Measurements from ENCODE around the gene PITPNB.
A peak's percentile ranks its signal among the peaks of the same experiment; 100 is the strongest.

PITPNB gene

DNA sequence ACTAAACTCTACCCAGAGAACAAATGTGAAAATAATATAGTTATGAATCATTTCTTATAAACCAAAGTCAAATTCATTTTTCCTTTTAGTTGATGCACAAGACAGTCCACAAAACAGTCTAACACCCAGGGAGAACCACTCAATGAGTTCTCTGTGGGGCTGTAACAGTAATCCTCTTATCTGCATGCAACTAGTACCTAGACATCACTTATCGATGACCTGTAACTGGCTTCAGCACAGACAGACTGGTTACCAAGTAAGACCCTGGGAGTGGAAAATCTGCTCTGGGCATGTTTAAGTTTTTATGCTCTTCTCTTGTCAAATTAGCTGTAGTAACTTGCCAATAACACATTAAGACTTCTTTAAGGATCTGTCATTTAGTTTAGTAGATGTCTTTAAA, 46.6 kb downstream of the PITPNB start:
- Histone ChIP-seq H3K36me3 (ENCODE audit: insufficient read depth) (peaks cover 3% of the 10 kb centered on the region; the same call in 1 of the 2 replicates), H3K9ac (no peak overlapping the region), H4K20me1 (ENCODE audit: insufficient read depth) (peaks cover 48% of the 10 kb centered on the region), H3K27ac (no peak overlapping the region), H2AFZ (ENCODE audit: low read depth) (no peak overlapping the region), H3K27me3 (ENCODE audit: insufficient read depth, low read depth) (no peaks in the 10 kb centered on the region), H3K79me2 (ENCODE audit: insufficient read depth, low read depth) (peaks cover 38% of the 10 kb centered on the region), H3K4me1 (ENCODE audit: low read depth, poor library complexity, severe bottlenecking) (peaks cover 78% of the 10 kb centered on the region), H3K4me3 (IDR thresholded peaks at IDR 0.05; ENCODE audit: insufficient read depth, low read depth, low read length) (no peak overlapping the region), H3K4me2 (no peak overlapping the region)
- TF ChIP-seq, protein P1, sequence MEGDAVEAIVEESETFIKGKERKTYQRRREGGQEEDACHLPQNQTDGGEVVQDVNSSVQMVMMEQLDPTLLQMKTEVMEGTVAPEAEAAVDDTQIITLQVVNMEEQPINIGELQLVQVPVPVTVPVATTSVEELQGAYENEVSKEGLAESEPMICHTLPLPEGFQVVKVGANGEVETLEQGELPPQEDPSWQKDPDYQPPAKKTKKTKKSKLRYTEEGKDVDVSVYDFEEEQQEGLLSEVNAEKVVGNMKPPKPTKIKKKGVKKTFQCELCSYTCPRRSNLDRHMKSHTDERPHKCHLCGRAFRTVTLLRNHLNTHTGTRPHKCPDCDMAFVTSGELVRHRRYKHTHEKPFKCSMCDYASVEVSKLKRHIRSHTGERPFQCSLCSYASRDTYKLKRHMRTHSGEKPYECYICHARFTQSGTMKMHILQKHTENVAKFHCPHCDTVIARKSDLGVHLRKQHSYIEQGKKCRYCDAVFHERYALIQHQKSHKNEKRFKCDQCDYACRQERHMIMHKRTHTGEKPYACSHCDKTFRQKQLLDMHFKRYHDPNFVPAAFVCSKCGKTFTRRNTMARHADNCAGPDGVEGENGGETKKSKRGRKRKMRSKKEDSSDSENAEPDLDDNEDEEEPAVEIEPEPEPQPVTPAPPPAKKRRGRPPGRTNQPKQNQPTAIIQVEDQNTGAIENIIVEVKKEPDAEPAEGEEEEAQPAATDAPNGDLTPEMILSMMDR (conservative IDR thresholded peaks at IDR 0.05; ENCODE audit: low read depth, low read length): no peak

DNA sequence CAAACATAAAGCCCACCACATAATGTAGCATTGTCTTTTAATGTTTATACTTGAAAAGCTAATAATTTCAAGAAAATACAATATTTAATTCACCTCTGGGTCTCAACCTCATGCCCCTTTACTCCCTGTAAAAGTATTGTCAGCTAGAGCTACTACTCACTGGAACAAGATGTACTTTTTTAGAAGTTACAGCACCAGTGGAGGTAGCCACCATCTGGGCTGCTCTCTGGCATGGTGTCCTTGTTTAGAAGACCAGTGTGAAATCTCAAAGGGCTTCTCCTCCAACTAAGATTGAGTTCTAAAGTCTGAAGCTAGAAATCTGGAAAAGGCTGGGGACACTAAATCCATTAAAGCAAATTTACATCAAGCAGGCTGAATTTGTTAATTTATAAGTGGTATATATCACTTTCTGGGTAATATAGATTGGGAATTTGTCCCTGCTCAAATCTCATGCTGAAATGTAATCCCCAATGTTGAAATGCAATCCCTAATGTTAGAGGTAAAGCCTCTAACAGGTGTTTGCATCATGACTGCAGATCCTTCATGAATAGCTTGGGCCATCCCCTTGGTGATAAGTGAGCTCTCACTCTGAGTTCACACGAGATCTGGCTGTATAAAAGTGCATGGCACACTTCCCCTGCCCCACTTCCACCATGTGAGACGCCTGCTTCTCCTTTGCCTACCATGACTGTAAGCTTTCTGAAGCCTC, 47.6 kb downstream of the PITPNB start:
- Histone ChIP-seq H3K4me1 (ENCODE audit: low read depth, poor library complexity, severe bottlenecking) (peaks cover 77% of the 10 kb centered on the region), H3K9ac (no peak overlapping the region), H3K27ac (no peak overlapping the region), H2AFZ (ENCODE audit: low read depth) (no peak overlapping the region), H3K36me3 (ENCODE audit: insufficient read depth) (peaks cover 3% of the 10 kb centered on the region; the same call in 1 of the 2 replicates), H4K20me1 (ENCODE audit: insufficient read depth) (peaks cover 44% of the 10 kb centered on the region), H3K4me2 (no peak overlapping the region), H3K4me3 (IDR thresholded peaks at IDR 0.05; ENCODE audit: insufficient read depth, low read depth, low read length) (no peak overlapping the region), H3K27me3 (ENCODE audit: insufficient read depth, low read depth) (no peaks in the 10 kb centered on the region), H3K79me2 (ENCODE audit: insufficient read depth, low read depth) (peaks cover 34% of the 10 kb centered on the region)
- TF ChIP-seq, protein P1 (conservative IDR thresholded peaks at IDR 0.05; ENCODE audit: low read depth, low read length): no peak

DNA sequence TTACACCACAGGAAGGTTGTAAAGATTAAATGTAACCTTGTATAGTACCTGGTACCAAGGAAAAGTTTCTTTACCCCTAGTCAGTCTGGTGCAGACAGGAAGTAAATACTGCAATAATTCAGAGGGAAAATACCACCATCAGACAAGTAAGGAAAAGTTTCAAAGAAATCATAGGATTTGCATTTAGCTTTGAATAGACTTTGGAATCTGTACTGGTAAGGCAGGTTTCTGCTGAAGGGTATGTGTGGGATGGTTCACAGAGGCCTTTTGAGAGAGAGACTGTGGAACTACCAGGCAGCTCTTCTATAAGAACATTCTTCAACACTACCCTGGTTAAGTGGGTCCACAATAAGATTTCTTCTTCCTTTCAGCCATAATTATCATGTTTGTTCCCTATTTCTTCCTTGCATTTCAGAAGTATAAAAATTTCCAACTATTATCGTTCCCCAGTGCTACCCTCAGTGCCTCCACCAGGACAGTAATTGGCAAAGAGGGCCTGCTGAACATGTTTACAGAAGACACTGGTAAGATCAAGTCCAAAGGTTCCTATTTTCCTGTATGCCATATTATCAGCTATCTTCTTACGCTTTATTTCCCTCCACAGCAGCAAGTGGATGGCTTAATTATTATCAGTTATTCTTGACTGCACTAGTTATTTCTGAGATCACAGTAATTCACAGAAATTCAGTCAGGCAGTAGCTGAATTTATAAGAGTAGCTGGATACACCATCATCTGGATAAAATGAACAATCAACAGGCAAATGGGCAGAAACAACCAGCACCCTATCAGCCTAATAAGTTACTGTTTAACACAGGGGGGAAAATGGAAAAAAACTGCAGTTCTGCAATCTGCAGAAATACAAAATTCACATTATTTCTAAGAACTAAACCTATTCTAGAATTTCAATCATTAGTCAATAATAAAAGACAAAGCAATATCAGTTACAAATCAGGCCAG, 48.5 kb downstream of the PITPNB start:
- Histone ChIP-seq H4K20me1 (ENCODE audit: insufficient read depth) (peaks cover 34% of the 10 kb centered on the region), H3K4me1 (ENCODE audit: low read depth, poor library complexity, severe bottlenecking) (peaks cover 68% of the 10 kb centered on the region), H2AFZ (ENCODE audit: low read depth) (no peak overlapping the region), H3K36me3 (ENCODE audit: insufficient read depth) (peaks cover 3% of the 10 kb centered on the region; the same call in 1 of the 2 replicates), H3K9ac (no peak overlapping the region), H3K27ac (no peak overlapping the region), H3K4me3 (IDR thresholded peaks at IDR 0.05; ENCODE audit: insufficient read depth, low read depth, low read length) (no peak overlapping the region), H3K27me3 (ENCODE audit: insufficient read depth, low read depth) (no peaks in the 10 kb centered on the region), H3K79me2 (ENCODE audit: insufficient read depth, low read depth) (peaks cover 32% of the 10 kb centered on the region), H3K4me2 (no peak overlapping the region)
- TF ChIP-seq, protein P1 (conservative IDR thresholded peaks at IDR 0.05; ENCODE audit: low read depth, low read length): no peak

DNA sequence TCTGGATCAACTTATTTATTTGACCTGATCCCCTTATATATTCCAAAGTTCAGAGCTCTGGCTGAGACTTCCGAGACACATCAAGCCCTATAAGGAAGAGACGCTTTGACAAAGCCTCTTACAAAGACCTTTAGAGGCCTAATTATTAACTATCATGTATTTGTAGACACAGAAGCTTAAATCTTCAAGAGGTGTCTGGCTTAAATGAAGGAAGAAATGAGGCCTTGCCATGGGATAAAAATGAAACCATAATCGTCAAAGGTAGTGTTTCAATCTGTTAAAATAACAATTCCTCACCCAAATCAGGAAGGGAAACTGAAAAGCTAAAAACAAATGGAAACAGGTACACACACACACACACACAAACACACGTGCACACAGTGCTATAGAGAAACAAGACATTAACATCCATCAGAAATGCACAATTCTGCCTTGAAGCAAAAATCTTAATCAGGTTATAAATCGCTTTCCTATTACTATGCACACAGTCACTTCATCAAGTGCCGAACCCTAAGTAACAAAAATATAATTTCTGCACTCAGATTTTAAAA, 50.2 kb downstream of the PITPNB start:
- H3K9ac ChIP-seq: no peak overlapping the region
- TF ChIP-seq, protein P1 (conservative IDR thresholded peaks at IDR 0.05; ENCODE audit: low read depth, low read length): no peak
- H3K4me2 ChIP-seq: peak overlapping the region; percentile 18; the same call in 1 of the 2 replicates
- peaks cover 29% of the 10 kb centered on the region; the same call in 1 of the 2 replicates for H3K79me2 ChIP-seq (ENCODE audit: insufficient read depth, low read depth)
- peaks cover under 1% of the 10 kb centered on the region; the same call in 1 of the 2 replicates for H3K36me3 ChIP-seq (ENCODE audit: insufficient read depth)
- H2AFZ ChIP-seq (ENCODE audit: low read depth): no peak overlapping the region
- no peak overlapping the region for H3K4me3 ChIP-seq (IDR thresholded peaks at IDR 0.05; ENCODE audit: insufficient read depth, low read depth, low read length)
- H4K20me1 ChIP-seq (ENCODE audit: insufficient read depth): peaks cover 23% of the 10 kb centered on the region
- H3K27ac ChIP-seq: no peak overlapping the region
- H3K27me3 ChIP-seq (ENCODE audit: insufficient read depth, low read depth): no peaks in the 10 kb centered on the region
- peaks cover 51% of the 10 kb centered on the region for H3K4me1 ChIP-seq (ENCODE audit: low read depth, poor library complexity, severe bottlenecking)

All from KMS-11 (cell line).